Measurements from ENCODE around the gene RTBDN.
"Not testable (repeated sequence)": the region's sequence is repeated elsewhere in the genome, so short reads cannot be mapped to it uniquely, and the experiment has no call there.

RTBDN gene

DNA sequence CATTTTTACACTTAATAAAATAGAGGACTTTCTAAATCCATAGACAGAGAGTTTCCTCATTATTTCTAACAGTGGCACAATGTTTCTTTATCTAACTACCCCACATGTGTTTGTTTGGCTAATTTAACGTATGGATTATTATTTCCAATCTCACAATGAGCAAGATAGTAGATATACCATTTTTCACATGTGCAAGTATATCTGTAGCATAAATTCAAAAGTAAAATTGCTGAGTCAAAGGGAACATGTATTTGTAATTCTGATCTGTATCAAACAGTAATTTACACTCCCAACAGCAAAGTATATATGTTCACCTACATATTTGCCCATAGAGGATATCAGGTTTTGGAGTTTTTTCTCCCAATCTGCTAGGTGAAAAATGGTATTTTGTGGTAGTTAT, 22.3 kb upstream of the RTBDN start:
- no peak for DNase-seq

DNA sequence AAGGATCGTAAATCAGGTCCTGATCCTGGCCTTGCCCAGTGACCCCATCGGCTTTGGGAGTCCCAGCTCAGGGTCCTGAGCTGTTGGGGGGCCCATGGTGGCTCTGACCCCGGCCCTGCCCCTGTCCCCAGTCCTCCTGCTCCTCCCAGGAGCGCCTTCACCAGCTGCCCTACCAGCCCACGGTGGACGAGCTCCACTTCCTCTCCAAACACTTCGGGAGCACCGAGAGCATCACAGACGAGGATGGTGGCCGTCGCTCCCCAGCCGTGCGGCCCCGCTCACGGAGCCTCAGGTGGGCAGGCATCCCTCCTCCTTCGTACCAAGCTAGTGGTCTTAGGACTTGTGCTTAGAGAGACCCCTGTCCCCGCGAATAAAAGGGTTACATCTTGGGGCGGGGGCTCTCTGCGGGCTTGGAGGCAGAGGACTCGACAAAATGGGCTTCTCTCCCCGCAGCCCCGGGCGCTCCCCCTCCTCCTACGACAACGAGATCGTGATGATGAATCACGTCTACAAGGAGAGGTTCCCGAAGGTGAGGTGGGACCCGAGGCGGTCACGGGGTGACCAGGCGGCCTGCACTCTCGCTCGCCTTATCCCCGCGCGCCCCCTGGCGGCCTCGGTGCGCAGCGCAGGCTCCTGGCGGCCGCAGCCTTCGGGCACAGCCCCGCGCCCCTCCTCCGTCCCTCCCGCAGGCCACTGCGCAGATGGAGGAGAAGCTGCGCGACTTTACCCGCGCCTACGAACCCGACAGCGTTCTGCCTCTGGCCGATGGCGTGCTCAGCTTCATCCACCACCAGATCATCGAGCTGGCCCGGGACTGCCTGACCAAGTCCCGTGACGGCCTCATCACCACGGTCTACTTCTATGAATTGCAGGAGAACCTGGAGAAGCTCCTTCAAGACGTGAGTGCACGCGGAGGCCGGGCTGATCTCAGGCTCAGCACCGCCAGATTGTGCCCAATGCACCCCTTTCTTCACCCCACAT, 13.1 kb upstream of the RTBDN start:
- DNase-seq: peak; percentile 92

DNA sequence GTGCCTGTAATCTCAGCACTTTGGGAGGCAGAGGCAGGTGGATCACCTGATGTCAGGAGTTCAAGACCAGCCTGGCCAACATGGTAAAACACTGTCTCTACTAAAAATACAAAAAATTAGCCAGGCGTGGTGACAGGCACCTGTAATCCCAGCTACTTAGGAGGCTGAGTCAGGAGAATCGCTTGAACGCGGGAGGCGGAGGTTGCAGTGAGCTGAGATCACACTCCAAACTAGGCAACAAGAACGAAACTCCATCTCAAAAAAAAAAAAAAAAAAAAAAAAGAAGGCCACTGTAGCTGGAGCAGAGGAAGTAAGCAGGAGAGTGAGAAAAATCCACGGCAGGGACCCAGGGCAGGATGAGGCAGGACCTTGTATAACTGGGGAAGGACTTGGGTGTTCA, 12.2 kb upstream of the RTBDN start:
- DNase-seq: not testable (repeated sequence)

DNA sequence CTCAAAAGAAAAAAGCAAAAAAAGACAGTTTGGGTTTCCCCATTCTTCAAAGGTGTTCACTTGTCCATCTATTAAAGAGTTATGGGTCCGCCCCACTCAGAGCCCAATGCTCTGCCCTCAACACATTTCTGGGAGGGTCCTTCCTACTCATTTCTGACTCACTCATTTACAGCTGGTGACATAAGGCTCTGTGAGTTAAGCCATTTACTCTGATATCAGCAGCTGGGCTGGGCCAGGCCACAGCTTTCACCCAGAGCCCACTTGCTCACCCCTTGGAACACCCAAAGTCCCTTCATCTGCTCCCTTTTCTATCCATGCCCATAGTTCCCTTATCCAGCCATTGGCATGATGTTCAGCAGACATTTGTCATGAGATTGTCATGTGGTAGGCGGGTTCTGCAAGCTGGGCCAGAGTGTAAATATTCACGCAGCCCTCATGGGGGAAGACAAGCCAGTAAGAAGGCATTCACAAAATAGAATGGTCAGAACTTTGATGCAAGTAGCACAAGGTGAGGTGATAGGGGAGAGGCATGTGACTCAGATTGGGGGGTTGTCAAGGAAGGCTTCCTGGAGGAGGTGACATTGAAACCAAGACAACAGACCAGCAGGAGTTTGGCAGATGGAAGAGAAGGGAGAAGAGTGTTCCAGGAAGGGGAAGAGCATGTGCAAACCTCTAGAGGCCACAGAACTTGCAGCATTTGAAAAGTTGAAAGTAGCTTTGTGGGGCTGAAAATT, 9.8 kb upstream of the RTBDN start:
- no peak for DNase-seq

DNA sequence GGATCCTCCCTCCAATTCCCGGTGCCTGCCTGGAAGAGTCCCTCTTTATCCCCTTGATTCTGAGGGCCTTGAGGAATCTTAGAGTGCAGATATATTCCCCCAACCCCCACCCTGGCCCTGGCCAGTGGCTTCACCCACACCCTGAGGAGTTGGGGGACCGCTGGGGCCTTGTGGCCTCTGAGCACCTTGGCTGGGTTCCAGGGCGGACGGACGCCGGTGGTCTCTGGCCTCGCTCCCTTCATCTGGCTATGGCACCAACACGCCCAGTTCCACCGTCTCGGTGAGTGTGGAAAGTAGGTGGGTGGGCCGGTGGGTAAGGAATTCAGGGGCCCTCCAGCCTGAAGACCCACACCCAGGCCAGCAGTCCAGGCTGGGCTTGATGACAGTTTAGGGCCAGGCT, 8.9 kb upstream of the RTBDN start:
- DNase-seq: no peak

DNA sequence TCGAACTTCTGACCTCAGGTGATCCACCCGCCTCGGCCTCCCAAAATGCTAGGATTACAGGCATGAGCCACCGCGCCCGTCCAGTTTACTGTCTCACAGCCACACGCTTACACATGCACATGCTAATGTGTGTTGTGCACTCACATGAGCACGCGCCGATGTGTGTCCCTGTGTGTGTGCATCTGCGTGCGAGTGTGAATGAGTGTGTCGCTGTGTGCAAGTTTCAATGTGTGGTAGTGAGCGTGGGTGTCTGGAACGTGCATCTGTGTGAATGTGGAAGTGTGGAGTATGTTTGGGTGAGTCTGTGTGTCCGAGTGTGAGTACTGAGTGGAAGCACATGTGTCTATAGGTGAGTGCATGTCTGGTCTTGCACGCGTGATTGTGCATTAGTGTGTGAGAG, 8.1 kb upstream of the RTBDN start:
- no peak for DNase-seq

DNA sequence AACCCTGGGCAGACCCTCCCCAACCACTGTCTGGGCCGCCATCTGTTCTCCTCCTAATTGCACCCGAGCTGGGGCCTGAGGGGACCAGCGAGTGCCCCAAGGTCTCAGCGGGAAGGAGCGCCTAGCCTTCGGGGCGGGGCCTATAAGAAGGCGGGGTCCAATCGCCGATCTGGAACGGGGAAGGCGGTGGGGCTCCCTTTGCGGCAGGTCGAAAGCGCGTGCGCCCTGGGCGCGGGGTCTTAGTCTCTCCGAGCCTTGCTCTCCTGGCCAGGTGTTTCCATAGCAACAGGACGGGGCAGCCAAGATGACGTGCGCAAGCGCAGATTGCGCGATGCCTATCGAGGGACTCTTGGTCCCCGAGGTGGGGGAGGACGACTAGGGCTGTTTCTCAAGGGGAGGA, 6.7 kb upstream of the RTBDN start:
- DNase-seq: peak; percentile 48

DNA sequence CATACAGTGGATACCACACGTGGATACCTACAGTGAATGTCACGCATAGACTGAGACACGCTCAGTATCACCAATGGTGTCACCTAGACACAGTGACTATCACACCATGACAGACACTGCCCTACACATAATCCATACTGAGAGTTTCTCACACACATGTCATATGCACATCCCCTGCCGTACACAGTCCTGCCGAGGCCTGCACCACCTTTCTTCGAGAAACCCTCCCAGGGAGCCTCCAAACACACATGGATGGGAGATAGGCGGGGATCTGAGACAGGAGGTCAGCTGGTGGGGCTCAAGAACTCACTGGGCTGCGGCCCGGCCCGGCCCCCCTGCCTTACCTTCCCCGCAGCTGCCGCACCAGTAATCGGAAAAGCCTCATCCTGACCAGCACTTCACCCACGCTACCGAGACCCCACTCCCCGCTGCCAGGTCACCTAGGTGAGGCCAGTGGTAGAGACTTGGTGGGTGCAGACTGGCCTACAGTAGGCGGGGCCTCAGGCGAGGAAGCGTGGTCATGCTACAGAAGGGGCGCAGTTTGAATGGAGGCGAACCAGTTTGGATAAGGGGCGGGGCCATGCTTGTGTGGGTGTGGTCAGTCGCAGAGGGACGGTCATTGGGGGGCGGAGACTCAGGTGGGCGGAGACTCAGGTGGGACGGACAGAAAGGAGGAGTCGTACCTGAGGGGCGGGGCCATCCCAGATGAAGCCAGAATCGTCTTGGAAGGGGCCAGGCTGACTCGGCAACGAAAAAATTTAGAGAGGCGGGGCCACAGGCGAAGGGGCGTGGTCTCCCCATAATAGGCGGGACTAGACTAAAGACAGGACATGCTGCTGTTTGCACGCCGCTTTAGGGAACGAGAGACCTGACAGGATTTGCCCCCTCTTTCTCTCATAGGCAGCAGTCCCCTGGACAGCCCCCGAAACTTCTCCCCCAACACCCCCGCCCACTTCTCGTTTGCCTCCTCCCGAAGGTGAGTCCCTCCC, 6.0 kb upstream of the RTBDN start:
- peak; percentile 86 for DNase-seq

DNA sequence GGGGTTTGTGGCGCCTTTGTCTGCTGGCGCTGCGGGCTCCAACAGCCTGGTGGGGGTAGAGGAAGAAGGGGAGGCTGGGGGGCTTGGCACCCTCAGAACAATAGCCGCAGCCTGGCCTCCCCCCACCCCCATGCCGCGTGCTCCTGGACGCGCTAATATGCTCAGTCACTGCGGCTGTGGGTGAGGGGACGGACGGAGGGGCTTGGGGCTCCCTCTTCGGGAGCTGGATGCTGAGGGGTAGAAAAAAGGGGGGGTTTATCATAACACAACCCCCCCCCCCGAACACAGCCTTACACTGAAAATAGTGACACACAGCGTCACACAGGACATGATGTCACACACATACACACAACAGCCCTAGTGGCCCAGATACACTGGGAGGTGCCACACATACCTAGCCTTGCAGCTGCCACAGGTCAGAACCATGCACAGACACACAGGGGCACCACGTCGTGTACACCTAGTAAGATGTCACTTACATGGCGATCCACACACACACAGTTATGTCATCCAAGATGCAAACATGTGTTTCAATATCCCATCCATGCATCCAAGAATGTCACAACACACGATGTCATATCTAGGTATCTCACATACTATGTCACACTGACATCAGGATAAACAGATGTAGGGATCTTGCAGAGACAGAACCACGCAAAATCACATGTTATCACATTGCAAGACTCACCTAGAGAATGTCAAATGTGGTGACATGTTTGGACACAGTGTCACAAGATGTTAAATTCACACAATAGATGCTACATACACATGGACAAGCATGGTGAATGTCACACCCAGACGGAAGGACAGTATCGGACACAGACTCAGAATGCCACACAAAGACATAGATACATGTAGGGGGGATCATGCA, 4.7 kb upstream of the RTBDN start:
- peak; percentile 44 for DNase-seq

DNA sequence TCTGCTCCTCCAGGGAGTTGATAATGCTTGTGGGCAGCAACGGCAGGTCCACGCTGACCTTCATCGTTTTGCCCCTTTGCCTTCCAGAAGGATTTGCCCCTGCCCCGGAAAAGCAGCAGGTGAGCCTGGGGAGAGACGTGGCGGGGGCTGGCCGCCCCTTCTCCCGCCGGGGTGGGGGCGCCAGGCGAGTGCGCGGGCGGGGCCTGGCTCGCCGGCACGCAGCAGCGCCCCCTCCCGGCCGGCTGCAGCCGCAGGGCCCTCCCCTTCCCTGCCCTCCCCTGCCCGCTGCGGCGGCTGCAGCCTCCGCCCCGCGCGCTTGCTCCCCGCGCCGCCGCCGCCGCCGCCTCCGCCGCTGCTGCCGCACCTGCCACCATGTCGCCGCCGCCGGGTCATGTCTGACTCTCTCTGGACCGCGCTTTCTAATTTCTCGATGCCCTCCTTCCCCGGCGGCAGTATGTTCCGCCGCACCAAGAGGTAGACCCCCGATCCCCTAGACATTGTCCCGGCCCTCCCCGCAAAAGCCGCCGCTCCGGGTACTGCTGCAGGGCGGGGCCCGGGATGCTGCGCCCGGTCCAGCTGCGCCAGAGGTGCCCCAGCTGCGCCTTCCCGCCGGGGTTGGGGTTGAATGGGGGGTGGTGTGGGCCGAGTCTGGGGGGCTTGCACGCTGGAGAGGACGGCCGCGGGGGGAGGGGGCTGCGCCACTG, 4.0 kb upstream of the RTBDN start, which contains the start of gene MAST1:
TSS of gene MAST1 (plus strand) at position 334 of the 704 bp plus-strand sequence. CDS start at position 392, 58 bp downstream.
- peak; percentile 64 for DNase-seq

DNA sequence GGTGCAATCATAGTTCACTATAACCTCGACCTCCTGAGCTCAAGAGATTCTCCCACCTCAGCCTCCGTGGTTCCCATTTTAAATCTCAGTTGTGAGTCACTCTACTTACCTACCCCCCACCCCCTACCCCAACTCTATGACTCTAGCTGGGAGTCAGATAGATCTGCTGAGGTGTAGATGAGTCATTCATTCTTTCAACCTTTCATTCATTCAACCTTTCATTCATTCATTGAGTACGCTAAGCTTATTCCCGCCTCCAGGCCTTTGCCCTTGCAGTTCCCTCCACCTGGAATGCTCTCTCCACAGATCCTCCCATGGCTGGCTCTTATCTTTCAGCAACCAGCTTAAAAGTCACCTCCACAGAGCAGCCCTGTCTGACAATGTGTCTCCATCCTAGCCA, 2.8 kb upstream of the RTBDN start:
- DNase-seq: peak; percentile 33

DNA sequence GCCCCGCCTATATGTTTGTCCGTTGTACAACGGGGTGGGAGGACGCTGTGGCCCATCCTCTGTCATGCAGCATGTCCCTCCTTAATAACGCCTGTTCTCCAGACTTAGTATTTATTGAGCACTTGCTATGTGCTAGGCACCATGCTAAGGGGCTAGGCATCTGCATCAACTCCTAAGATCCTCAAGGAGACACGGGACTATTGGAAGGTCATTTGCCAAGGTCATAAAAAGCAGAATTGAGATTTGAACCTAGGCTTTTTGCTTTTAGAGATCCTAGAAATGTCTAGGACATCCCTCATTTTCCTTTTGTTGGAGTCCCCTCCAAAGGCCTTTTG, 2.1 kb upstream of the RTBDN start:
- DNase-seq: no peak

DNA sequence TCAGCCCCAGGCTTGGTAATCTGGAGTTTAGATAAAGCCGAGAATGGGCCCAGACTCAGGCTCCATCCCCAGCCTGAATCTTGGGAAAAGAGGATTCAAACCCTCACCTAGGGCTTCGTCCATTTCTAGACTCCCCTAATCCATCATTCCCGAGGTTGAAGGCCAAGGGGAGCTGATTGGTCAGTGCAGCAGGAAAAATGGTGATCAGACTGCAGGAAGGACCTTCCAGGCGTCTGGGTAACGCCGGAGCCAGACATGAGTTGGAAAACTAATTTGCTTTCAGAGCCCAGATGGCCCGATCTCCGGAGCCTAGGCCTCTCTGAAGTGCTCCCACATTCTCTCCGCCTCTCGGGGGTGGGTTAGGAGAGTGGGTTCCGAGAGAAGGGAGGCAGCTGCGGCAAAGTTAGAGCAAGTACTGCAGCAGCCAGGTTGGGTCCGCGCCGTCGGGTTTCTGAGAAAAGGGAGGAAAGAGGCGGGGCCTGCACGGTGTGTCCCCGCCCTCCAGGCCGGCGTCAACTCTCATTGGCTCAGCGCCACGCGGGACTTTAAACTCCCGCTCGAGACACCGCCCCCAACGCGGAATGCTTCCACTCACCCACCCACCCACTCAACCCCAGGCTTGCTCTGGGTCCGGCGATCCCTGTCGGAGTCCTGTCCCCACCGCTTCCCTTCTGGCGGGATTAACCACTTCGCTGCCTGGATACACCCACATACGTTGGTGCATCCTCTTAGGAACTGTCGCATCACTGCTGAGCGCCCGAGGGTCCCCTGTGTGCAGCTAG, 788 bp upstream of the RTBDN start:
- DNase-seq: peak; percentile 64

DNA sequence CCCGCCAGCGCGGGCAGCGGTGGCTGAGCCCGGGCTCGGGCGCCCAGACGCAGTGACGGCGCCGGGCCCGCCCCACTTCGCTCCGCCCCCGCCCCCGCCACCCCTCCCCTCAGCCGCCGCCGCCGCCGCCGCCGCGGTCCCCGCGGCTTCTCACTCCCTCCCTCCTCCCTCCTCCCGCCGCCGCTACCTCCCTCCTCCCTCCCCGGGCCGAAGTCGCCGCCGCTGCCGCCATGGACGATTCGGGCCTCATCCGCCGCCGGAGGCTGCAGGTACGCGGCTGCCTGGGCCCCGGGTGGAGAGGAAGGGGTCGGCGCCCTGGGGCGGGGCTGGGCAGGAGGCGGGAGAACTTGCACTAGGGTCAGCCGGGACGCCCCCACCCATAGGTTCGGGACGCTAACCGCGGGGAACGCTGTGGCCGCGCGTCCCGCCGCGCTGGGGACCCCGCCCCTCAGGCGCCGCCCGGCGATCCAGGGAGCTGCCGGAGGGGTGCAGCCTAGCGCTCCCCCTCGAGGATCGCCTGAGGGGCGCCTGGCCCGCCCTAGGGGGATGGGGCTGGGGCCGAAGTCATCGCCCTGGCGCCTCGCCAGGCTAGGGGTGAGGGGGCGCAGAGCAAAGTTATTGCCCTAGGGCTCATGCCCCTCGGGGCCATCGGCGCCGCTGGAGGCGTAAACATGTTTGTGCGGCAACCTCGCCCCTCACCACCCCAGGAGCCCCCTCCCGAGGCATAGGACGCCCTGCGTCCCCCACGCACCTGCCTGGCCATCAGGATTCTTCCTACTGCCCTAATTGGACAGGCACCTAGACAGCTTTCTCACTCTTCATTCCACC, 427 bp downstream of the RTBDN start:
- peak; percentile 51 for DNase-seq

DNA sequence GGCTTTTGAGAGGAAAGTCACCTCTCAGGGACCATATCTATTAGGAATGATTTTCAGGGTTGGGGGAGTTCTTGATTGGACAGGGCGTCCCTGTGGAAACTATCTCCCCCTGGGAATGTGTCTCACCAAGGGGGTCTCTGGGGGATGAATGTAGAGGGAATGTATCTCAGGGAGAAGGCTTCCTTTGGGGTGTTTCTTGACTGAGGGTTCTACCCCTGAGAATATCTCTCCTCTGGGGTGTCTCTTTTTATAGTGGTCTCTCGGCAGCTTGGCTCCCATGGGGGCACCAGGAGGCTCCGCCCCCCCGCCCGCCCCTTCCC, 1.0 kb downstream of the RTBDN start:
- no peak for DNase-seq

DNA sequence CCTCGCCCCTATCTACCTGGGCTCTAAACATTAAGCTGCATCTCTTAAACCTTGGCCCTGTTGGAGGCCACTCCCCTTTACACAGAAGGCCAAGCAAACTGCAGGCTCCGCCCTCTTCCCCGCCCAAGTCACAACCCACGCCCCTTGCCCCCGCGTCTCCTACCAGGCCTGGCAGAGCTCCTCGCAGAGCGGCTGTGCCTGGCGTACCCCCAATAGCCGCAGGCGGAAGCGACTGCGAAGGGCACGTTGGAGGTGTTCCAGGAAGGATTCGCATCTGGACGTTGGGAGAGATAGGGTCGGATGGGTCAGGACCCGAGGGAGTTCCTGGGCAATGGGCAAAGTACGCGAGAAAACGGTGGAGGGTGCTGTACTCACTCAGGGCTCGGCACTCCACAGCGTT, 5.9 kb downstream of the RTBDN start:
- DNase-seq: peak; percentile 67

DNA sequence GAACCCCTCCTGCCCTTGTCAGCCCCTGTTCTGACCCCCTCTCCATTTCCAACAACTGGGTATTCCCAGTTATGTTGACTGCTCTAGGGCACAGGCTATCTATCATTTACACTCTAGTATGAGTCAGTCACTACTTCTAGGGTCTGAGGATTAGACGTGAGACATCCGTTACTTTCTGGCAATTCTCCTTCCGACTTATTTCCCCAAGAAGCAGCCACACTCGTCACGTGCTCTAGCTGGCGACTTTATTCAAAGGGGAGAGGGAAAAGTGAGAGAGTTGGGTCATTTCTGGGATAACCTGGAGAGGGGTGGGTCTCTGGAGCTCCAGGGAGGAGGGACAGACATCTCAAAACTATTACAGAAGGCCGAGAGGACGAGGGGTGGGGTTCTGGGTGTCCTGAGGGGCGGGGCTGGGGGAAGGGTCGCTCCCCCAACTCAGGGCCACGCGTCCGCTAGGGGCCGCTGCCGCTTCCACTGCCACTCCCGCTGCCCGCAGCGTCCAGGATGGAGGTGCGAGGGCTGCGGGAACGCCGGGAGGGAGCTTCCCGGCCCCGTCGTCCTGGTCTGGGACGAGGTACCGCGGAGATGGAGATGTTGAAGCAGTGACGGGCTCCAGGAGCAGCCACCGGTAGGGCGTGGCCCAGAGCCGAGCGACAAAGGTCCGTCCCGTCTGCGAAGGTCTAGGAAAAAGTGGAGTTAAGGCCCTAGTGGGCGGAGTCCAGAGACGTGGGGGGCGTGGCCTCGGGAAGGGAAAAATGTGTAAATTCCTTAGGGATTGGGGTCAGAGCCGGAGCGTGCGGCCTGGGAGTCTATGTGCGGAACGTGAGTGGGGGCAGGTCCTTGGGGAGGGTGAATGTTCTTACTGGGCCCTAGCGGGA, 8.9 kb downstream of the RTBDN start:
- DNase-seq: peak; percentile 54

DNA sequence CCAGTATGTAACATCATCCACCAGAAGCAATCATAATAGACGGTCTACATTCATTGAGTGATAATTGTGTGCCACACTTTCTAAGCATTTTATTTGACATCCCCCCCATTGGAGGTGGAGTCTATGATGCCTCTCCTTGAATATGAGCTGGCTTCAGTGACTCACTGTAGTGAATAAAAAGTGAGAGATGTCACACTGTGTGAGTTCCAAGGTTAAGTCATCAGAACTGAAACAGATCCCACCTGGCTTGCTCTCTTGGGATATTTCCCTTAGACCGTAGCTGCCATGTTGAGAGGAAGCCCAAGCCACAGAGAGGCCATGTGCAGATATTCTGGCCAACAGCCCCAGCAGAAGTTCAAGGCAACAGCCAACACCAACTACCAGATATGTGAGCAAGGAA, 12.6 kb downstream of the RTBDN start:
- DNase-seq: no peak
